ENCODE results near the gene VIL1.

DNA sequence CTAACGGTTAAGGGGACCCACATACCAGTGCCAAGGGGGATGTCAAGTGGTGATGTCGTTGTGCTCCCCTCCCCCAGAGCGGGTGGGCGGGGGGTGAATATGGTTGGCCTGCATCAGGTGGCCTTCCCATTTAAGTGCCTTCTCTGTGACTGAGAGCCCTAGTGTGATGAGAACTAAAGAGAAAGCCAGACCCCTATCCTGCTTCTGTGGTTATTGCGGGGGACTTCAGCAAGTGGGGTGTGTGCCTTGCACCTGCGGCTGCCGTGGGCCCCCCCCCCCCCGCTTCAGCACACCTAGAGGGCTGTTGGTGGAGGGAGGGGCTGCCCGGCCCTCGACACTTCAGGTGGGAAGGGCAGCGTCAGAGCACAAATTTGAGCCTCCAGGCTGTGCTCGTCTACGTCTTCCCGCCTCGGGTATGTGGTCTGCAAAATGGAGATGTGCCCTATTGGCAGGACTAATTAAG lies 13.1 kb upstream of the VIL1 start:
- no peak for TF ChIP-seq SIN3A (IDR thresholded peaks at IDR 0.05; ENCODE audit: borderline replicate concordance, insufficient read depth, low read depth, low read length)
- TF ChIP-seq, protein P1, sequence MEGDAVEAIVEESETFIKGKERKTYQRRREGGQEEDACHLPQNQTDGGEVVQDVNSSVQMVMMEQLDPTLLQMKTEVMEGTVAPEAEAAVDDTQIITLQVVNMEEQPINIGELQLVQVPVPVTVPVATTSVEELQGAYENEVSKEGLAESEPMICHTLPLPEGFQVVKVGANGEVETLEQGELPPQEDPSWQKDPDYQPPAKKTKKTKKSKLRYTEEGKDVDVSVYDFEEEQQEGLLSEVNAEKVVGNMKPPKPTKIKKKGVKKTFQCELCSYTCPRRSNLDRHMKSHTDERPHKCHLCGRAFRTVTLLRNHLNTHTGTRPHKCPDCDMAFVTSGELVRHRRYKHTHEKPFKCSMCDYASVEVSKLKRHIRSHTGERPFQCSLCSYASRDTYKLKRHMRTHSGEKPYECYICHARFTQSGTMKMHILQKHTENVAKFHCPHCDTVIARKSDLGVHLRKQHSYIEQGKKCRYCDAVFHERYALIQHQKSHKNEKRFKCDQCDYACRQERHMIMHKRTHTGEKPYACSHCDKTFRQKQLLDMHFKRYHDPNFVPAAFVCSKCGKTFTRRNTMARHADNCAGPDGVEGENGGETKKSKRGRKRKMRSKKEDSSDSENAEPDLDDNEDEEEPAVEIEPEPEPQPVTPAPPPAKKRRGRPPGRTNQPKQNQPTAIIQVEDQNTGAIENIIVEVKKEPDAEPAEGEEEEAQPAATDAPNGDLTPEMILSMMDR (IDR thresholded peaks at IDR 0.05): no peak
